ENCODE results near the gene SSR3. TPM values are rescaled to one million over a fixed set of nuclear protein-coding genes. Genes with fewer than 3 reads are reported as not detected.

The SSR3 gene
- total and polyA plus RNA-seq, 2 donors (not counting 3 experiments of a cell fraction or from before 2014, with no cell fraction given) = 155 to 355 TPM

GRCh38 chr3:156581954-156582353 lies 27.0 kb upstream of the SSR3 start:
- dilution Hi-C loops (cut with MboI; ENCODE audit: extremely low pct_ligation_motif_present, low sequenced_read_pairs) = no loop called here
- Histone ChIP-seq H2AFZ (ENCODE audit: low read depth, low read length) (no peak overlapping the region), H3K9me3 (replicated peaks; ENCODE audit: control insufficient read depth, insufficient read depth, low read length) (no peaks in the 10 kb centered on the region), H3K9me1 (replicated peaks; ENCODE audit: control insufficient read depth, extremely low read depth, insufficient read depth, low read length) (no peaks in the 10 kb centered on the region), H3K36me3 (ENCODE audit: control insufficient read depth in 2 of 2, extremely low read depth in 1 of 2, insufficient read depth in 2 of 2, low read length in 2 of 2) (no peaks in the 10 kb centered on the region), H3K4me2 (ENCODE audit: insufficient read depth, low read length) (no peak overlapping the region), H3K4me3 (replicated peaks in 1 of 3; ENCODE audit: insufficient read depth in 1 of 3, low read depth in 1 of 3, low read length in 3 of 3) (no peak overlapping the region), H3K27ac (ENCODE audit: insufficient read depth, low read depth, low read length) (no peak overlapping the region), H3K4me1 (ENCODE audit: control insufficient read depth, extremely low read depth, insufficient read depth, low read length) (no peaks in the 10 kb centered on the region), H3K79me2 (ENCODE audit: control insufficient read depth, insufficient read depth, low read length) (no peaks in the 10 kb centered on the region), H3K9ac (replicated peaks; ENCODE audit: extremely low read depth, insufficient read depth, low read length) (no peak overlapping the region), H3K27me3 (ENCODE audit: control insufficient read depth in 2 of 2, insufficient read depth in 2 of 2, low read length in 2 of 2) (no peaks in the 10 kb centered on the region), H4K20me1 (replicated peaks; ENCODE audit: control insufficient read depth, extremely low read depth, insufficient read depth, low read length) (no peaks in the 10 kb centered on the region)
- TF ChIP-seq JUN (IDR thresholded peaks at IDR 0.05; ENCODE audit: borderline replicate concordance, insufficient read depth, insufficient read length, low read depth) (no peak), GATA2 (IDR thresholded peaks at IDR 0.05; ENCODE audit: insufficient read depth, insufficient read length, low read depth, low read length) (no peak), POLR2AphosphoS5 (IDR thresholded peaks at IDR 0.05; ENCODE audit: insufficient read depth, low read depth, low read length) (no peak), MAX (IDR thresholded peaks at IDR 0.05; ENCODE audit: insufficient read depth, insufficient read length) (no peak), MYC (IDR thresholded peaks at IDR 0.05; ENCODE audit: low read depth, low read length) (no peak), EZH2 (IDR thresholded peaks at IDR 0.05; ENCODE audit: borderline replicate concordance, low read depth, low read length, severe bottlenecking) (no peak), FOS (IDR thresholded peaks at IDR 0.05; ENCODE audit: borderline replicate concordance, insufficient read depth, low read length) (no peak), POLR2A (IDR thresholded peaks at IDR 0.05; ENCODE audit: low read depth, low read length) (no peak)
- TF ChIP-seq, protein P1, sequence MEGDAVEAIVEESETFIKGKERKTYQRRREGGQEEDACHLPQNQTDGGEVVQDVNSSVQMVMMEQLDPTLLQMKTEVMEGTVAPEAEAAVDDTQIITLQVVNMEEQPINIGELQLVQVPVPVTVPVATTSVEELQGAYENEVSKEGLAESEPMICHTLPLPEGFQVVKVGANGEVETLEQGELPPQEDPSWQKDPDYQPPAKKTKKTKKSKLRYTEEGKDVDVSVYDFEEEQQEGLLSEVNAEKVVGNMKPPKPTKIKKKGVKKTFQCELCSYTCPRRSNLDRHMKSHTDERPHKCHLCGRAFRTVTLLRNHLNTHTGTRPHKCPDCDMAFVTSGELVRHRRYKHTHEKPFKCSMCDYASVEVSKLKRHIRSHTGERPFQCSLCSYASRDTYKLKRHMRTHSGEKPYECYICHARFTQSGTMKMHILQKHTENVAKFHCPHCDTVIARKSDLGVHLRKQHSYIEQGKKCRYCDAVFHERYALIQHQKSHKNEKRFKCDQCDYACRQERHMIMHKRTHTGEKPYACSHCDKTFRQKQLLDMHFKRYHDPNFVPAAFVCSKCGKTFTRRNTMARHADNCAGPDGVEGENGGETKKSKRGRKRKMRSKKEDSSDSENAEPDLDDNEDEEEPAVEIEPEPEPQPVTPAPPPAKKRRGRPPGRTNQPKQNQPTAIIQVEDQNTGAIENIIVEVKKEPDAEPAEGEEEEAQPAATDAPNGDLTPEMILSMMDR (IDR thresholded peaks at IDR 0.05; ENCODE audit: extremely low read depth in 1 of 2, insufficient read depth in 1 of 2, low read depth in 1 of 2, low read length in 2 of 2) = no peak
- DNase-seq (ENCODE audit: low read depth, low spot score) (no peak), FAIRE-seq (no peak)
- POLR2A ChIA-PET = no interaction called here
- intact Hi-C loops (cut with micrococcal nuclease) = no loop called here
- no TSS peak for BruUV-seq (replicated peaks)
- CTCF ChIA-PET = no interaction called here
